Stimulated activated CD8-positive, alpha-beta memory T cell treated with anti-CD3 and anti-CD28 coated beads, Interleukin-7, amount 100 ng/mL, for 4 hours (primary cell): Measurements from ENCODE around the gene TANGO6.

Experiments used
- DNase-seq, 2 donors: peaks; one replicate each; pipeline ENCODE4 v3.0.0-alpha.2; 2020; ENCODE audit warnings: low read depth in 2 of 2

The TANGO6 gene

DNA sequence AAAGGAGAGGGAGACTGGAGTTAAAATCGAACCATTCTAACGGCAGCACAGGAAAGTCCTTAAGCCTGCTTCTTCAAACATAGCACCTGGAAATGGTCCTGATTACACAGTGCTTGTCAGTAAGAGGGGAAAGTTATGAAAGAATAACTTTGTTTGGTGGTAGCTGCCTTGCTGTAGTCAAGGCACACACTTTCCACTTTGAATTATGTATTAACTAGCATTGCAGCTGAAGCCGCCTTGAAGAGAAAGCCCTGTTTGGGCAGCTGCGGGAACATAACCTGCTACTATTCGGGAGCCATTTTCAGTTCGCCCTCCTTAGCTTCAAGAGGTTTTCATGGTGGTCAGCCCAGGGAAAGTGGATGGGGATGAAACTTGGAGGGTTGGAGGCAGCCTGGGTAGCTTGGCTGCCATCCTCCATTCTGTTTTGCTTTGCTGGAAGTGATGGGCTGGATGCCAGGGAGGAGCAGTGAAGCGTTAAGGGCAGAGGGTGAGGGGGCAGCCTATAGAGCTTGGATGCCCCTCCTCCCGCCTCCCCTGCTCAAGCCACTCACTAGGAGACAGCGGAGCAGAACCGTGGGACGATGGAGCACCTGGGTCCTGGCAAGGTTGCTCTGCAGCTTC, 256.9 kb downstream of the TANGO6 start:
- DNase-seq, result no peak

DNA sequence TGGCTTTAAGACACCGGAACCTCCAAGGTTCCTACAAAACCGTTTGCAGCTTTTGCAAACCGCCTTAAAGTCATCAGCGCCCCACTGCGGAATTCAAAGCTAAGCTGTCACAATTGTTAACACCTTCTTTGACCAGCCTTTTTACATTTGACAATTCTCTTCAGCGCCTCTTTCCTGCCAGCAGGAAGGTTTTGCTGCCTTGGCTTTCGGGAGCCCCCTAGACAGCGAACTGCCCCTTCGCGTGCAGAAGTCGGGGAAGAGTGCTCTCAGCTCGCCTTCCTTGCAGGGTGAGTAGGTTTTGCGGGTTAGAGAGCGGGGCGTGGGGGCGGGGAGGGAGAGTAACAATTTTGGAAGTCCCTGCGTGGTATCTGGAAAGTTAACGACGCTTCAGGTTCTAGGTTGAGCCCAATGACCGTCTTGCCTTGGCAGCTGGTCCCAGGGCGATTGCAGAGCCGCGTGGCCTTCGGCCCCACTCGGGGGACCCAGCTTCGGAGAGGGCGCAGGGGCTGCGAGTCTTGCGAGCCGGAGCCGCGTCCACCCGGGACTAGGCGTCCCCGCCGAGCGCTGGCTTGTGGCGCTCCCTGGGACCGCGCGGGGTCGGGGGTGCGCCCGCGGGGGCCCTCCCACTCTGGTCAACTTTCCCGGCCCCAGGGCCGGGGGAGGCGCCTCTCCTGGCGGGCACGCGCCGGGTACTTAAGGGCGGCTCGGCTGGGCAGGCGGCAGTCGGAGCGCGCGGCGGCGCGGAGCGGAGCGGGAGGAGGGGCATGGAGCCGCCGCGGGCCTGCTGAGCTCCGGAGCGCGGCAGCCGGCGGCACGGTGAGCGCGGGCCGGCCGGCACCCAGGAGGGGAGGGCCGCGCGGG, 262.4 kb downstream of the TANGO6 start, which contains the start of gene HAS3:
Gene HAS3, plus strand, starts transcription at position 153 of the 861 bp plus-strand sequence. CDS start 3,743 bp downstream, outside the sequence.
- DNase-seq, result no peak

DNA sequence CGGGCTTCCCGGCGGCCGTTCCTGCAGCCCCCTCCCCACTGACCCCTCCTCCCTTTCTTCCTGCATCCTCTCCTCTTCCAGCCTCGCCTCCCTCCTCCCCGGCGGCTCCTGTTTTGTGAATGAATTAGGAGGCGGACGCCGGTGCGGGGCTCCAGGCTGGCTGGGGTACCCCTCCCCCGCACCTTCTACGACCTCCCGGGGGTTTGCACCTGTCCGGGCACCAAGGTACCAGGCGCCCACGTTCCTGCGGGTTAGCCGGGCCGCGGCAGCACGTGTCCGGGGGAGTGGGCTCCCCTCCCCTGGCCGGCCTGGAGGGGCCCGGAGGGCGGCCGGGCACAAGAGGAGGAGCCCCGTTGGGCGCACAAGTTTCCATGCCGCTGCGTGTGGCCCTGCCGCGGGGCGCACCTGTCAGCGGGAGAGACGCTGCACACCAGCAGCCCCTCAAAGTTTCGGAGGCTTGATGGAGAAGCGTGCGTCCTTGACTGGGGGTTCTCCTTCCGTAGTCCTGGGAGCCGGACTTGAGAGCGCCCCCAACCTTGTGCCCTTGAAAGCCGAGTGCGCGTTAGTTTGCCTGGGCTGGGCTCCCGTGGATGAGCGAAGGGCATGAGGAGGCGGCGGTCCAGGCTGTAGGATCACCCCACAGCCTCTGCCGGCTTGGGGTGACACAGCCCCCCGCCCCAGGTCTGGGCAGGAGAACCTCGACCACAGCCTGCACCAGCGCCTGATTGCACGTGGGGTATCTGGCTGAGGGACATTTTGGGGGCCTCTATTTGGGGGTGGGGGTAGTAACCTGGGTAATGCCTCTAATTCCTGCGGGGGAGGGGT, 263.4 kb downstream of the TANGO6 start:
- DNase-seq, result no peak

GRCh38 chr16:69107316-69107962, 264.1 kb downstream of the TANGO6 start:
- no peak for DNase-seq

GRCh38 chr16:69108064-69108904, 265.0 kb downstream of the TANGO6 start:
- DNase-seq, result no peak

DNA sequence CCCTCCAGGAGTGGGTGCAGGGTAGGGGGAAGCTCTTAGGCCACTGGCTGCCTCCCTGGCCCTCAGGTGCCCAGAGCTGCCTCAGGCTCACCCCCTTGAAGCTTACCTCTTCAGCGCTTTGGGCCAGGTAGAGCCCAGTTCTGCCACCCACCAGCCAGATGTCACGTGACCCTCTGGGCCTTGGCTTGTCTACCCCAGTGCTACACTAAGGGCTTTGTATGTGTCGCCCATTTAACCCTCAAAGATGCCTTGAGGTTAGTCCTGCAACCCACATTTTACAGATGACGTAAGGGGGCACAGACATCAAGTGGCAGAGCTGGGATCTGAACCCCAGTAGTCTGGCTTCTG, 265.5 kb downstream of the TANGO6 start:
- DNase-seq, result no peak

DNA sequence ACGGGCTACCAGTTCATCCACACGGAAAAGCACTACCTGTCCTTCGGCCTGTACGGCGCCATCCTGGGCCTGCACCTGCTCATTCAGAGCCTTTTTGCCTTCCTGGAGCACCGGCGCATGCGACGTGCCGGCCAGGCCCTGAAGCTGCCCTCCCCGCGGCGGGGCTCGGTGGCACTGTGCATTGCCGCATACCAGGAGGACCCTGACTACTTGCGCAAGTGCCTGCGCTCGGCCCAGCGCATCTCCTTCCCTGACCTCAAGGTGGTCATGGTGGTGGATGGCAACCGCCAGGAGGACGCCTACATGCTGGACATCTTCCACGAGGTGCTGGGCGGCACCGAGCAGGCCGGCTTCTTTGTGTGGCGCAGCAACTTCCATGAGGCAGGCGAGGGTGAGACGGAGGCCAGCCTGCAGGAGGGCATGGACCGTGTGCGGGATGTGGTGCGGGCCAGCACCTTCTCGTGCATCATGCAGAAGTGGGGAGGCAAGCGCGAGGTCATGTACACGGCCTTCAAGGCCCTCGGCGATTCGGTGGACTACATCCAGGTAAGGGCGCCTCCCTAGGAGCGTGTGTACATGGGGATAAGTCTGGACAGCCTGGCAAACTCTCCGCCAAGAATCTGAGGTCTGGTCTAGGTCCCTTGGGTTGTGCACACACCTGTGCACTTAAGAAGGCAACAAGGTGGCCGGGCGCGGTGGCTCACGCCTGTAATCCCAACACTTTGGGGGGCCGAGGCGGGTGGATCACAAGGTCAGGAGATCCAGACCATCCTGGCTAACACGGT, 266.3 kb downstream of the TANGO6 start:
- no peak for DNase-seq

GRCh38 chr16:69110406-69110805, 267.1 kb downstream of the TANGO6 start:
- DNase-seq, result no peak

- DNase-seq, result no peak
Observed at GRCh38 chr16:69111216-69111875, 268.0 kb downstream of the TANGO6 start.

GRCh38 chr16:69111876-69112230, 268.5 kb downstream of the TANGO6 start:
- DNase-seq, result no peak

- peak in 1 of 2 donors; percentile 24 for DNase-seq
Observed at GRCh38 chr16:69112285-69113129, 269.2 kb downstream of the TANGO6 start.

DNA sequence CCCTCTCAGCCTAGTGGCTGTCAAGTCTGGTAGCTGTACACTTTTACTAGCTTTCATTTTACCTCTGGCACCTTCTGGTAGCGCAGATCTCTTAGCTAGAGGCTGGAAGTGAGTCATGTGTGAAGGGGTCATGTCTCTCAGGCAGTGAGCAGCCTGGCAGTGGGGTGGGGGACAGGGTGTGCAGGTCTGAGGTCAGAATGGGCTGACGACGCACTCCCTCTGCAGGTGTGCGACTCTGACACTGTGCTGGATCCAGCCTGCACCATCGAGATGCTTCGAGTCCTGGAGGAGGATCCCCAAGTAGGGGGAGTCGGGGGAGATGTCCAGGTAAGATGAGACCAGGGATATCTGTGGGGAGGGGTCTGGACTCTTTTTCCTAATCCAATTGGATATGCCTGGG, 269.9 kb downstream of the TANGO6 start:
- DNase-seq, result no peak

DNA sequence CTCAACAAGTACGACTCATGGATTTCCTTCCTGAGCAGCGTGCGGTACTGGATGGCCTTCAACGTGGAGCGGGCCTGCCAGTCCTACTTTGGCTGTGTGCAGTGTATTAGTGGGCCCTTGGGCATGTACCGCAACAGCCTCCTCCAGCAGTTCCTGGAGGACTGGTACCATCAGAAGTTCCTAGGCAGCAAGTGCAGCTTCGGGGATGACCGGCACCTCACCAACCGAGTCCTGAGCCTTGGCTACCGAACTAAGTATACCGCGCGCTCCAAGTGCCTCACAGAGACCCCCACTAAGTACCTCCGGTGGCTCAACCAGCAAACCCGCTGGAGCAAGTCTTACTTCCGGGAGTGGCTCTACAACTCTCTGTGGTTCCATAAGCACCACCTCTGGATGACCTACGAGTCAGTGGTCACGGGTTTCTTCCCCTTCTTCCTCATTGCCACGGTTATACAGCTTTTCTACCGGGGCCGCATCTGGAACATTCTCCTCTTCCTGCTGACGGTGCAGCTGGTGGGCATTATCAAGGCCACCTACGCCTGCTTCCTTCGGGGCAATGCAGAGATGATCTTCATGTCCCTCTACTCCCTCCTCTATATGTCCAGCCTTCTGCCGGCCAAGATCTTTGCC, 271.1 kb downstream of the TANGO6 start:
- DNase-seq, result no peak

DNA sequence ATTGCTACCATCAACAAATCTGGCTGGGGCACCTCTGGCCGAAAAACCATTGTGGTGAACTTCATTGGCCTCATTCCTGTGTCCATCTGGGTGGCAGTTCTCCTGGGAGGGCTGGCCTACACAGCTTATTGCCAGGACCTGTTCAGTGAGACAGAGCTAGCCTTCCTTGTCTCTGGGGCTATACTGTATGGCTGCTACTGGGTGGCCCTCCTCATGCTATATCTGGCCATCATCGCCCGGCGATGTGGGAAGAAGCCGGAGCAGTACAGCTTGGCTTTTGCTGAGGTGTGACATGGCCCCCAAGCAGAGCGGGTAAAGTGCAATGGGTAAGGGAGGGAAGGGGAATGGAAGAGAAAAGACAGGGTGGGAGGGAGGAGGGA, 271.6 kb downstream of the TANGO6 start:
- no peak for DNase-seq

GRCh38 chr16:69115361-69115760, 272.0 kb downstream of the TANGO6 start:
- no peak for DNase-seq

DNA sequence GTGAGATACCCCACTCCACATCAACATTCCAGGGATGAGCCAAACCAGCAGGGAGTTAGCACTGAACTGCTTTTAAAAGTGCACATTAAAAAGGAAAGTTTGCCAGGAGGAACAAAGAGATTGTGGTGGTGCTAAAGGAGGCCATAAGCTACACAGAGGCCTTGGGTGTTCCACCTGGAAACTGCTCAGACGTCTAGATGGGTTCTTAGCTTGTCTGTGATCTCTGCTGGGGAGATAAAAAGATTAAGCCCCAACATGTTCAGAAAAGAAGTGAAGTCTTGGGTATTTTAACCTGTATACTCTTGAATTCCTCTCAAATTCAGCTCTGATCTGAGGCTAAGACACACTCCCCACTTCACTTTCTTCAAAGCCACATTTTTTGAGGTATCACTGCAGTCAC, 272.5 kb downstream of the TANGO6 start:
- no peak for DNase-seq

- no peak for DNase-seq
Observed at GRCh38 chr16:69116256-69116875, 273.0 kb downstream of the TANGO6 start.

DNA sequence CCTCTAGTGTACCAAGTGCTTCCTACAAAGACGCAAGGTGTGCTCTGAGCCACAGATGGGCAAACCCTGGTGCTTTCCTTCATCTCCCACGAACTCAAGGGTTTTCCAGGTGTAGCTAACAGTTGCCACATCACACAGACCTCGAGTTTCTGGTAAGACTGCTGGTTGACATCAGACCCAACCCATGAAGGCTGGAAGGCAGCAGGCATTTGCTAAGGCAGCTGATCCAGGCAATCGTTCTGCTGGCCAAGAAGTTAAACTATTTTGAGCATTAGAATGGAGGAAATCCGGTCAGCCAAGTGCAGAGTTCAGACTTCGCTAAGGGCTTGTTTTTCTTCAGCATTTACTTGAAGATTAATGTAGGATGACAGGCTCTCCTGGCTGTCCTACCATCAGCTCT, 273.6 kb downstream of the TANGO6 start:
- DNase-seq, result no peak
